T-helper 2 cell (primary cell): ENCODE data around the gene PODXL2.

Experiments used
- DNase-seq, 5 experiments: peaks; one replicate each; pipeline versions ENCODE4 v3.0.0 to v3.0.0-alpha.2; 2012 to 2022

The PODXL2 gene

DNA sequence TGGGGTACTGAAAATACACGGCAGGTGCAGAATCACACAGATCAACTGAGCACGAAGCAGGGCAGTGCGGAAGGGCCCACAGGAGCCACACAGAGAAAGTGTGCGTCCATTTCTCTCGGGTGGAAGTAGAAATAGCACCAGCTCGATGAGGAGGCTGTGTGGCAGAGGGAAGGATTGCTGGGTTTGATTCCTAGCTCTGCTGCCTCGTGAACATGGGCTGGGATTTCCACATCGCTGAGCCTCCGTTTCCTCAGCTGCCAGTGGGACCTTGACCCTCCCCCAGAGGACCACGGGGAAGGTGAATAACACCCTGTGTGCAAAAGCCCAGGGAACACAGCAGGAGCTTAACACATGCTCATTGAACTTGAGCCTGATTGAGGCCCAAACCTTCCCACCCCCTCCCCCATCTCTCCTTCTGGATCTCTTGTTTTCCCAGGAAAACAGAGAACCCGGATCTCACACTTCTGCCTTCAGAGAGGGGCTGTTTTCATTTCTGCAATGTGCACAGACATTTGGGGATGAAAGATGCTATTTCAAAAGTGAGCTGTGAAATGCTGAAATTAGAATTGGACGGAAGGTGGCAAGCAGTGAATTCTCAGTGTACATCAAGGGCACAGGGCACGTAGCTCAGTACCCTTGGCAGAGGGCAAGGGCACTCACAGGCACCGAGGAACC, 82.2 kb downstream of the PODXL2 start:
- no peak for DNase-seq

DNA sequence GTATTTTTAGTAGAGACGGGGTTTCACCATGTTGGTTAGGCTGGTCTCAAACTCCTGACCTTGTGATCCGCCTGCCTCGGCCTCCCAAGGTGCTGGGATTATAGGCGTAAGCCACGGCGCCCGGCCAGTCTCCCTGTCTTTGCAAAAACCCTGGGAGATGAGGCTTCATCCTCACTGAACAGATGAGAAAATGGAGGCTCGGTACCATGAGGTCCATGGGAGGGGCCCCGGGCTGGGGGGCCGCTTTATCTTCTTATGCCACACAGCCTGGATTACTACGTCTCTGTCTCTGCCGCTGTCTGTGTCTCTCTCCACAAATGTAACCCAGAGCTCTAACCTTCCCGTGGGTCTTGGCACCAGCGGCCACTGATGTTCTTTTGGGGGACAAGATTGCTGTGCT, 82.9 kb downstream of the PODXL2 start:
- no peak for DNase-seq

DNA sequence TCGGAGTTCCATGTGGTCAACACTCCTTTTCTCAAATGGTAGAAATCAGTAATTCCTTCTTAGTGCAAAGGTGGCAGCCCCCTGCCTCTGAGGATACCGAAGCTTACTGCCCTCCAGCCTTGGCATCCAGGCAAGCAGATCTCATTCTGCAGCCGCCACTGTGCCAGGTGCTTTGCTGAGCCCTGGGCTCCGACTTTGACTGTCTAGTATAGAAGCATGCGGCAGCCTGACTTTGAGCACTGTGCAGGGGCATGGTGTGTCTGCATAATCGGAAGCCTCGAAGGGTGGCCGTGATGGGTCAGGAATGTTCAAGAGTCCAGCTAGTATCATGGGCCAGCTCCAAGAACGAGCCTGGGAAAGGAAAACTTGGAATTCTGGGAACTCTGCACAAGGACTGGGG, 83.5 kb downstream of the PODXL2 start:
- DNase-seq: no peak

DNA sequence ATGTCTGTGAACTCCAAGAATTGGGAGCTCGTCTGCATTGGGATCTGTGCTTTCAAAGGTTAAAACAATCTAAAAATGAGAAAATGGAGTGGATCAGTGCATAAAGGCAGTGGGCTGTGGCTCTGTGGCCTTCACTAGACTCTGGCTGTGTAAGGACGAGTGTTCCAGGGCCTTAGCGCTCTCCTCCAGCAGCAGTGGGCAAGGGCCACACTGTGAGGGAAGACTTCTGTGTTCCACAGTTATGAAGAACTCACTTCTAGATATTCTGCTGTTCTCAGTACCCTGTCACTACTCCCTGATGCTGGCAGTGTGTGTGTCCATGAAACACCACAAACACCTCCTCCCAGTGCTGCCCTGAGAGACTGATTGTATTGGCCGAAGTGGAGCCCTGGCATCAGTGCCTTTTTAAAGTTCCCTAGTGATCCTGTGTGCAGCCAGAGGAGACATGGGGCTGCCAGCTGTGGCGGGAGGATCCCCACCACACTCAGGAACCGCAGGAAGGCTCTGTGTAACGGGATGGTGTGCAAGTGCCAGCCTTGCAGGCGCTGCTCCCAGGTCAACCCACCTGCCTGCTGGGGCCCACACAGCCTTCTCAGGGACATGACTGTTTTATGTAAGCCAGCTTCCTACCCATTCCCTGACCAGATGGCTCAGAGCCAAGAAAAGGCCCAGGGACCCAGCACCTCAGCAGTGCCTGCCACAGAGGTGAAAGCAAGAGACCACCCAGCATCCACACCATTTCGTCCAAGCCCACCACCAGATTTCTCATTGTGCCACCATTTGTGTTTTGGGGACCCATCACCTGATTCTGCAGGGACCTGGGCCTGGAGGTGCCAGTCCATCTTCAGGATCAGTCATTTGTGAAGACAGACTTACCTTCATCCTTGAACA, 84.1 kb downstream of the PODXL2 start:
- DNase-seq: no peak

DNA sequence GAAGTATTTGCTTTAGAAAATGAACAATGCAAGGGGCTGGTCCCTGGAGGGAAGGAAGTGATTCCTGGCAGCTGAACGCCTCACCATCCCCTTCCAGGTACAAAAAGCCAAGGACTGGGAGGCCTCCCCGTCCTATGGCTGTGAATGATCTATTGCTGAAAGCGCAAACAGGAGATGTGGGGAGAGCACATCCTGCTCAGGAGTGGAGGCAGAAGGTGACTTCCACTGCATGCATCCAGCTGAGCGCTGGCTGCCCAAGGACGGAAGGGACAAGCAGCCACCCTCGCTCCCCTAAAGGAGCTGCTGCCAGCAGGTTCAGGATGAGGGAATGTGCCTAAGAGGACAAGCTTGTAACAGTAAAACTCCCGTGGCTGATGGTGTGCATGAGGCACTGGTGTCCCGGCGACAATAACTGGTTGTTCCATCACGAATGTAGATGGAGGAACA, 85.2 kb downstream of the PODXL2 start:
- DNase-seq: no peak

DNA sequence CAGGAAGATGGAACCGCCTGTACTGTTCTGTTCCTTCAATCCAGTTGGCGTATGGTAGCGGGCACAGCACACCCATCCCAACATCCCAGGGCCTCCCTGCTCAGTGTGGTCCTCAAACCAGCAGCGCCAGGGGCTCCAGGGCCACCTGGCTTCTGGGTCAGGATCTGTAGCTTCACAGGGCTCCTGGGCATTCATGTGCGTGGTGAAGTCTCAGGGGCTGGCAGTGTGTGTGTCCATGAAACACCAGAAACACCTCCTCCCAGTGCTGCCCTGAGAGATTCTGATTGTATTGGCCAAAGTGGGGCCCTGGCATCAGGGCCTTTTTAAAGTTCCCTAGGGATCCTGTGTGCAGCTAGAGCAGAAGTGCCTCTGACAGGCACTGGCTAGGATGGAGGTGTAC, 85.9 kb downstream of the PODXL2 start:
- no peak for DNase-seq

DNA sequence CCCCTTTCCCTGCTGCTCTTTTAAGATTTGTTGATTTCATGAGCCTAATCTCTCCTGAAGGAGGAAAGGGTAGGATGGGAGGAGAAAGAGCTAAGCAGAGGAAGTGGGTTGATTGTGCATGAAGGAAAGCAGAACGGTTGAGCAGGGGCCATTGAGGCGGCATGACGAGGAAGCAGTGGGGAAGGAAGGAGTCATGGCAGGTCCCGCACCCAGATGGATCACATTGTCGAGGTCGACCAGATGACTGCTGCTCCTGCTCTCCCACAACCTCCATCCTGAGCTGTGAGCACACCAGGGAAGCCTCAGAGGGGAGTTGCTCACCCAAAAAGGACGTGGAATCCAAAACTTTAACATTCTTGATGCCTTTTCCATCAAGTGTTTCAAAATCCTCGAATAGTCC, 86.5 kb downstream of the PODXL2 start:
- DNase-seq: no peak

DNA sequence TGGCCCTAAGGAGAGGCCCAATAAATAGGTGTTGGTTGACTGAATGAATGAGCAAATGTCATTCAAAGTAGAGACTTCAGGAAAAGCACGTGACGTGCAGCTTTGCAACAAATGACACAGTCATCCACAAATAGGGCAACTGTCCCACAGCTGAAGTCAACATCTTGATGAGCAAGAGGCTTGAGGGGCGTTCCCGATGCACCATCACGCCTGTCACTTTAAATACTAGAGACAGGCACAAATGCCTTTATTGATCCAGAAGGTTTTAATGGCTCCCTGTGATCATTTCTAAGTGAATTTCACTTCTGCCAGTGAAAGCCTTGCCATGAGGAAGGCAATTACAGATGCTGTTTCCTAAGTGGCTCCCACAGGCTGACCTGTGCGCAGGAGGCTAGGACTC, 87.4 kb downstream of the PODXL2 start:
- no peak for DNase-seq

DNA sequence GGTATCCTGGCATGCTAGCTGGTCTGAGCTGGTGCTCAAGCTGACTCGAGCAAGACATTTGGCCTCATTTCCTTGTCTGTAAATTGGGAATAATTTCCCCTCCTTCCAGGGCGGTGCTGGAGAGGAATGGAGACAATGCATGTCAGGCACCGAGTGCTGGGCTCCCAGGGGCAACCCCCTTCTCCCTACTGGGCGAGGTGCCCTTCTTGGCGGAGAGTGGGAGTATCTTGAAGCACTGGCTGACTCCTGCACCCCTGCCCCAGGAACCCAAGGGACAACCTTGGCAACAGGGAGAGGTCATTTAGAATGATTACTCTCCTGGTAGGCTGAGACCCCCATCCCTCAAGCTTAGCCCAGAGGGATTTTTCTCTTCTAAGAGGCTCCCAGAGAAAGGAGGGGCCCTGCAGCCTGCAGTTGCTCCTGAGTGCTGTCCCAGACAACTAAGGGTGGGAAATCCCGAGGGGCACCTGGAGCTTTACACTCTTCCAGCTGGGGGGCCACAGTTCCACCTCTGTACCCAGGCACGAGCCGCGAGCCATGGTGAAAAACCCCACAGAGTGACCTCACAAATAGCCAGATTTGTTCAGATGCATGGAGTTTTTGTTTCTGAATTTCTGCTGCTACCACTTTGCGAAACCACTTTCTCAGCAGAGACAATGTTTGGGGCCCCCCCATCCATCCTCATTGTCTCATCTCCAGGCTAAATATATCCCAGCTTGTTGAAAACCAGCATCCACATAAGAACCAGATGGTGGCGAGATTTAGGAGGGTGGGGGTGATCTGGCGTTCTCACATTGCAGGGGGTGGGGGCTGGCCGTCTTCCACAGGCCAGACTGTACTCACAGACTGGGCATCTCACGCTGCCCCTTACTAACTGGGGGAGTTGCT, 88.6 kb downstream of the PODXL2 start:
- DNase-seq: no peak

DNA sequence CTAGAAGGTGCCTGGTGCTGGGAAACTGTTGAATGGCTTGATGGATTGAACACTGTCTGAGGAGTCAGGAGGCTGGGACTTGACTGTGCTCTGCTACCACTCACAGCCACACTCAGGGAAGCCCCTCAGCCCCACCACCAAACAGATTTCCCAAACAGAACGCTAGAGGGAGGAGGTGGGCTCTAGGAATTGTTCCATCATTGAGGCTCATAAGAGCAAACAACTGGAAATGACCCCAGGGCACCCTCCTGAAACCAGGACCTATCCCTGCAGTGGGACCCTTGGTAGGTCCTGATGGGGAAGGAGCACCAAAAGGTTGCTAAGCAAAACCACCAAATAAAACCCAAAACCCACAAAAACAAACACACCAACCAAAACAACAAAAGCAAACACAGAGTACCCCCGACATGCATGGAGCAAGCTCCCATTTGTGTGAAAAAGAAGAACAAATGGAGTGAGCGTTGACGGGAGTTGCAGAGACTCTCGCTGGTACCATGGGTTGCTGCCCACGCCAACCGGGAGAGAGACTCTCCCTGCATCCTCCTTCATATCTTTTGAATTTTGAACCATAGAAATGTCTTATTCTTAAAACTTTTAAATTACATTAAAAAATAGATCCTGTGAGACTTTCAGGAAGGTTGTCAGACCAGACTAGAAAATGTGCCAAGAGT, 89.4 kb downstream of the PODXL2 start:
- DNase-seq: no peak

DNA sequence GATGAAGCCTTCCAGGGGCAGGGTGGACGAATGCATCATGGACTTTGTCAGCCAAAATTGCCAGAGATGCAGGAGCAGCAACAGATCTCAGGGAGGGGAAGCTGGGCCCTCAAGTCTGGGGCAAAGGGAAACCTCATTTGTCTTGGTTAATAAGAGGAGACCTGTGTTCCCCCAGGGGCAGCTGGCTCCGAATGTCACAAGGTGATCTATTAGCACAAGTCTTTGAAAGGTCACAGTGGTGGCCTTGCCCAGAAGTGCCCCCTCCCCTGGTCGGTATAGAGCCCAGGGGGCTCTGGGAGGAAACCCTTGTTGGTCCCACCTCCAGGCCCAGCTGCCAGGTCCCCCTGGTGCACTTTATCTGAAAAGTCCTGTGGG, 89.9 kb downstream of the PODXL2 start:
- DNase-seq: no peak

DNA sequence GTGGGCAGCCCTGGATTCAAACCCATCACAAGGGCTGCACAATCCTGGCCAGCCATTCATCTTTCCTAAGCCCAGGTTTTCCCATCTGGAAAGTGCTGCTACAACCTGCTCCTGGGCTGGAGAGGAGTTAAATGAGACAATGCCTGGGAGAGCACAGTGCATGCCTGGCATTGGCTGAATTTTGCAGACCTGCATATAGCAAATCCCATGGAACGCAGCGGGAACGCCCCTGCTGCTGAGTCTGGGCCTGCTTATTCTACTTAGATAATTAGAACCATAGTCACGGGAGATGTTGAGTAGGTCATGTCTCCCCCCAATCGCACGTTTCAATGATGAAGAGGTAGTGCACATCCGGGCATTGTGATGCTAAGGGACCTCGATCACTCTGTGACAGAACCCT, 90.4 kb downstream of the PODXL2 start:
- DNase-seq: no peak

DNA sequence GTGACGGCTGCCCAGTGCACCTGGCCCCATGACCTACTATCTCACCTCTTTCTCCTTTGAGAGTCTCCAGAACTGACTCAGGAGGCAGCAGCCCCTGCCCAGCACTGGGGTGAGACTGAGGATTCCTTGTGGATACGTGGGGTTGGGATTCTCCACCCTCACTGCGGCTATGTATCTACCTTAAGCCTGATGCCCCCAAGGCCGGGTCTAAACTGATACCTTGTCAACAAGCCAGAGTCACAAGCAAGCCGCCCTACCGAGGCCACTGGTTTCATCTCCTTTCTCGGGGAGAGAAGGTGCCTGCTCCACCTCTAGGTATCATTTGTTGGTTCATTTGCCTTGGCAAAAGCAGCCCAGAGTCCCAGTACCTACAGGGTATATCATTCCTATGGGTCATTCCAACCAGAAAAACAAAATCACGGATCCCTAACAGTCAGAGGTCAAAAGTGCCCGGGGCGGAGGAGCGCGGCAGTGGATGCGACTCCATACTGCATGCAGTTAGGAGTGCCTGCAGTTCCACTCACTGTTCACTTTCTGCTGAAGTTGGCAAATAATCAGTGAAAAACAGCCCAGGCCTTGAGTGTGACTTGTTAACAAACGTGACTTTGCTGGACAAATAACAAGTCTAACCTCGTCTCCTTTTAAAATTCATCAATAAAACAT, 91.3 kb downstream of the PODXL2 start:
- DNase-seq: no peak

DNA sequence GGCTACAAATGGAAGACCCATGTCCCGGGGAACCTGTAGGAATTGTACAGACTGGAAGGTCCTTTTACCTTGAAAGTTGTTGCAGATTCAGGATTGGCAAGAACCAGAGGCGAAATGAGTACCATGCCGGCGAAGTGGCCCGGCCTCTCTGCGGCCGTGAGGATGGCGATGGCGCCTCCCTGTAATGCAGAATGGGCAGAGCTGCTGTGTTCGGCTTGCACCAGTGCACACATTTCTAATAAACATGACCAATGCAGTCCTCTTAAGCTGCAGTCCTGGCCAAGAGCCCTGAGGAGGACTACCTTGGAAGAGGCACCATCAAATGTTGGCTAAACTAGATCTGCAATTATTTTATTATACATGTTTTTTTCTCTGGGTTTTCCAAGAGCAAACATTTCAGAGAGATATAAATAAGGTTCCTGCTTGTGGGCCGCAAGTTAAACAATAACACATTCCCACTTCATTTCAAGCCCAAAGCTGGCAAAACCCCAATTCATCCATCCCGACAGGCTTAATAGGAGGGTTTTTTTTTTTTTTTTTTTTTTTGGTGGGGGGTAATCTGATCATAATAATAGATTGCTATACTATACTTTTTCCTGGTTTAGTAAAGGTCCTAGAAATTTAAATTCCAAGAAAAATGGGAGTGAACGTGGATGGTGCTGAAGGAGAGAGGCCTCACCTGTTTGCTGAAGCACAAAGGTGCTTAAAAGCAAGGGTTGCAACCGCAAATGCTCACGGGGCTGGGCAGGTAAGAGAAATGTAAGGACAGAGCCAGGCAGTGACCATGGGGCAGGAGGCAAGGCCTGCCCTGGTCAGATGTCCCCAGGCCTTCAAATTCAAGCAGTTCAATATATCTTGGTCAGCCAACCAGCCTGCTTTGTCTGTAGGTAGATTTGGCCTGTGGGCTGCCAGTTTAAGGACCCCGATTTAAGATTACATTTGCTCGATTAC, 92.3 kb downstream of the PODXL2 start:
- DNase-seq: no peak

DNA sequence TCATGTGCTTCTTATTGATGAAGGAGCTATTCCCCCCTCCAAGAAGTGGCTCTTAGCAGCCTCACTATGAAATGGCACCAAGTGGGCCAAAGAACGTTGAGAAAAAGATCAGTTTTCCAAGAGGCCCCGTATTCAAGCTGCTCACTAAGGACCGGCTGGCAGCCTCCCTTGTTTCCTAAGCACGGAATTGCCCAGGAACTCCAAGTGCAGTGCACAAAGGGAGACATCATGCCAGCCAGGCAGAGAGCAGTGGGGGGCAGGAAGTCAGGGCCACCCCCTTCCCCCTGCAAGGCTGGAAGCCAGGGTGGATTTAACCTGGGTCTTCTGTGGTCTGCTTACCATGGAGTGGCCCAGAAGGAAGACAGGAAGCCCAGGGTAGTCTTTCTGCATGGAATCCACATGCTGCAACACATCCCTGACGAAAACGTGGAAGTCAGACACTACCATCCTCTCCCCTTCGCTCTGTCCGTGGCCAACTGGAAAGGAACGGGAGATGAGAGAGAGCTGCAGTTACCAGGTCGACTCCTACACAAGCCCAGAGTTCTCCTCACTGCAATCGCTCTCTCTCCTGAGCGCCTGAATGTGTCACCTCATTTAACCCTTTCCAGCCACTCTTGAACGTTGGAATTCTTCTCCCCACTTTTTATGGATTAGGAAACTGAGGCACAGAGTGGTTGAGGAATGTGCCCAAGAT, 93.3 kb downstream of the PODXL2 start:
- DNase-seq: no peak
